ACHN (cell line): ENCODE measurements around the gene DISC1.
"Not testable (repeated sequence)": the region's sequence is repeated elsewhere in the genome, so short reads cannot be mapped to it uniquely, and the experiment has no call there.

ENCODE experiments used
- DNase-seq: peaks from one replicate; pipeline ENCODE4 v3.0.0-alpha.2; 2015
- in situ Hi-C: cut with HindIII; loops from 2 replicates; pipeline ENCODE4 v1.10.0; 2017; ENCODE audit warnings: low sequenced_read_pairs, low pct_ligation_motif_present, low pct_unique_long_range_greater_than_20kb

Gene DISC1

GRCh38 chr1:231630558-231631205 is 4.1 kb downstream of the DISC1 start:
- DNase-seq, result no peak
- in situ Hi-C loops, result no loop called here

DNA sequence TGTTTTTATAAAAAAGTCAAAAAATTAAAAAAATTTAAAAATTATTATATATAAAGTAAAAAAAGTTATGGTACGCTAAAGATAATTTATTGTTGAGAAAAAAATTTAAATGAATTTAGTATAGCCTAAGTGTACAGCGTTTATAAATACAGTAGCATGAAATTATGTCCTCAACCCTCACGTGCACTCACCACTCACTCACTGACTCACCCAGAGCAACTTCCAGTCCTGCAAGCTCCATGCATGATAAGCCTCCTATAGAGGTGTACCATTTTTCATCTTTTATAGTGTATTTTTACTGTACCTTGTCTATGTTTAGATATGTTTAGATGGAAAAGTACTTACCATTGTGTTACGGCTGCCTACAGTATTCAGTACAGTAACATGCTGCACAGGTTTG is 5.1 kb downstream of the DISC1 start:
- DNase-seq, result no peak
- in situ Hi-C loops, result no loop called here

- no peak for DNase-seq
- in situ Hi-C loops, result no loop called here
Observed at GRCh38 chr1:231632119-231632518, 5.5 kb downstream of the DISC1 start.

GRCh38 chr1:231634323-231635013 is 7.9 kb downstream of the DISC1 start:
- in situ Hi-C loops, result no loop called here

DNA sequence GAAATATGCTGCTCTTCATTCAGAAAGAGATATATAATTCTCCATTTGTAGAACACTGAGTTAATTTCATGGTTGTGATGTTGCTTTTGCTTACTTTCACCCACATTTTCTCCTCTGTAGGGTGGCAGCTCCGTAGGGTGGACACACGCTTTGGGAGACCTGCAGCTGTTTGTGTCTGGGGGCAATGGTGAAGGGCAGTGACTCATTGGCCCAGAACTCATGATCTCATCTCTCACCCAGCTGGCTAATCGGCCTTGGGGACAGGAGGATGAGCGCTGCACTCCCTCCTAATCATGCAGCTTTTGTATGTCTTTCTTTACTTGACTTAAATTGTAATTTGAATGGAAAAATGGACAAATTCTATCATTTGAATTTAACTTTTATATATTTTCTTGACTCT is 9.6 kb downstream of the DISC1 start:
- DNase-seq, result peak; percentile 79
- in situ Hi-C loops, result no loop called here

More at GRCh38 chr1:231634323-231635013, 7.9 kb downstream of the DISC1 start:
- no peak for DNase-seq

DNA sequence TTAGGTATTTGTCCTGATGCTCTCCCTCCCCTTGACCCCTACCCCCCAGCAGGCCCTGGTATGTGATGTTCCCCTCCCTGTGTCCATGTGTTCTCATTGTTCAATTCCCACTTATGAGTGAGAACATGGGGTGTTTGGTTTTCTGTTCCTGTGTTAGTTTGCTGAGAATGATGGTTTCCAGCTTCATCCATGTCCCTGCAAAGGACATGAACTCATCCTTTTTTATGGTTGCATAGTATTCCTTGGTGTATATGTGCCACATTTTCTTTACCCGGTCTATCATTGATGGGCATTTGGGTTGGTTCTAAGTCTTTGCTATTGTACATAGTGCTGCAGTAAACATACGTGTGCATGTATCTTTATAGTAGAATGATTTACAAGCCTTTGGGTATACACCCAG is 10.3 kb downstream of the DISC1 start:
- in situ Hi-C loops, result not testable (repeated sequence)

DNA sequence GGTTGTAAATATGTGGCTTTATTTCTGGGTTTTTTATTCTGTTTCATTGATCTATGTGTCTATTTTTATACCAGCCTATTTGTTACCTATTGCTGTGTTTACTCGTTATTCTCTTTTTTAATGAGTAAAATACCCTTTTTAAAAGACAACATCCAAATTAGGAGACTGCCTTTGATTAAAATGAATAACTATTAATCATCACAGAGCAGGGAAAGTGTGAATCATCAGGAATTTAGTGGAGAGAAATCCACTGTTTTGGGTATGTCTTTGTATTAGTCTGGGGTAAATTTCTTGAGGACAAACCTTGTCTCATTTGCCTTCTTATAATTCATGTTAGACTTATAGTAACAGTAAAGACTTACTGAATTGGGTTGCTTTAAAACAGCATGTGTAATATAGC is 12.1 kb downstream of the DISC1 start:
- no peak for DNase-seq
- in situ Hi-C loops, result no loop called here

More for the DNA sequence above, 10.3 kb downstream of the DISC1 start:
- not testable (repeated sequence) for DNase-seq

- in situ Hi-C loops, result no loop called here
- no peak for DNase-seq
Observed at GRCh38 chr1:231639819-231640218, 13.2 kb downstream of the DISC1 start.

DNA sequence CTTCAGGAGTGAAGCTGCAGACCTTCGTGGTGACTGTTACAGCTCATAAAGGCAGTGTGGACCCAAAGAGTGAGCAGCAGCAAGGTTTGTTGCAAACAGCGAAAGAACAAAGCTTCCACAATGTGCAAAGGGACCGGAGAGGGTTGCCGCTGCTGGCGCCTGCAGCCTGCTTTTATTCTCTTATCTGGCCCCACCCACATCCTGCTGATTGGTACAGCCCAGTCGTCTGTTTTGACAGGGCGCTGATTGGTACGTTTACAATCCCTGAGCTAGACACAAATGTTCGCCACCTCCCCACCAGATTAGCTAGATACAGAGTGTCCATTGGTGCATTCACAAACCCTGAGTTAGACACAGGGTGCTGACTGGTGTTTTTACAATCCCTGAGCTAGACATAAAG is 14.9 kb downstream of the DISC1 start:
- in situ Hi-C loops, DNase-seq: not testable (repeated sequence)

GRCh38 chr1:231642061-231642460 is 15.5 kb downstream of the DISC1 start:
- in situ Hi-C loops, result not testable (repeated sequence)

GRCh38 chr1:231642618-231643017 is 16.0 kb downstream of the DISC1 start:
- in situ Hi-C loops, result no loop called here
- no peak for DNase-seq

More at GRCh38 chr1:231642061-231642460, 15.5 kb downstream of the DISC1 start:
- DNase-seq, result not testable (repeated sequence)

GRCh38 chr1:231643071-231643934 is 16.7 kb downstream of the DISC1 start:
- in situ Hi-C loops, result no loop called here
- DNase-seq, result no peak

GRCh38 chr1:231643935-231644237 is 17.3 kb downstream of the DISC1 start:
- in situ Hi-C loops, result no loop called here
- DNase-seq, result no peak

GRCh38 chr1:231645634-231646033 is 19.0 kb downstream of the DISC1 start:
- in situ Hi-C loops, DNase-seq: not testable (repeated sequence)

DNA sequence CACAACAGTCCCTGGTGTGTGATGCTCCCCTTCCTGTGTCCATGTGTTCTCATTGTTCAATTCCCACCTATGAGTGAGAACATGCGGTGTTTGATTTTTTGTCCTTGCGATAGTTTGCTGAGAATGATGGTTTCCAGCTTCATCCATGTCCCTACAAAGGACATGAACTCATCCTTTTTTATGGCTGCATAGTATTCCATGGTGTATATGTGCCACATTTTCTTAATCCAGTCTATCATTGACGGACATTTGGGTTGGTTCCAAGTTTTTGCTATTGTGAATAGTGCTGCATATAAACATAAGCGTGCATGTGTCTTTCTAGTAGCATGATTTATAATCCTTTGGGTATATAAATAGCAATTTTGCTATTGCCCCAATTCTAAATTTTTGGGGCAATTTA is 19.6 kb downstream of the DISC1 start:
- in situ Hi-C loops, DNase-seq: not testable (repeated sequence)

DNA sequence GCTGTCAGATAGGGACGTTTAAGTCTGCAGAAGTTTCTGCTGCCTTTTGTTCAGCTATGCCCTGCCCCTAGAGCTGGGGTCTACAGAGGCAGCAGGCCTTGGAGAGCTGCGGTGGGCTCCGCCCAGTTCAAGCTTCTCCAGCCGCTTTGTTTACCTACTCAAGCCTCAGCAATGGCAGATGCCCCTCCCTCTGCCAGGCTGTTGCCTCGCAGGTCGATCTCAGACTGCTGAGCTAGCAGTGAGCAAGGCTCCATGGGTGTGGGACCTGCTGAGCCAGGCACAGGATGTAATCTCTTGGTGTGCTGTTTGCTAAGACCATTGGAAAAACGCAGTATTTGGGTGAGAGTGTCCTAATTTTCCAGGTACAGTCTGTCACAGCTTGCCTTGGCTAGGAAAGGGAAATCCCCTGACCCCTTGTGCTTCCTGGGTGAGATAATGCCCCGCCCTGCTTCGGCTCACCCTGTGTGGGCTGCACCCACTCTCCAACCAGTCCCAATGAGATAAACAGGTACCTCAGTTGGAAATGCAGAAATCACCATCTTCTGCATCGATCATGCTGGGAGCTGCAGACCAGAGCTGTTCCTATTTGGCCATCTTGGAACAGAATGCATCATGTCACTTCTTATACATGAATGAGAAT is 25.2 kb downstream of the DISC1 start:
- in situ Hi-C loops, DNase-seq: not testable (repeated sequence)

GRCh38 chr1:231653632-231654031 is 27.0 kb downstream of the DISC1 start:
- DNase-seq, result no peak
- in situ Hi-C loops, result no loop called here

GRCh38 chr1:231656741-231657140 is 30.2 kb downstream of the DISC1 start:
- in situ Hi-C loops, result no loop called here
- DNase-seq, result no peak

GRCh38 chr1:231658223-231658622 is 31.6 kb downstream of the DISC1 start:
- not testable (repeated sequence) for DNase-seq

More at GRCh38 chr1:231658223-231658622, 31.6 kb downstream of the DISC1 start:
- in situ Hi-C loops, result not testable (repeated sequence)
